H1 (cell line): ENCODE measurements around the gene ALKBH3. TPM values are rescaled to one million over a fixed set of nuclear protein-coding genes. Genes with fewer than 3 reads are reported as not detected.

Experiments used
- CTCF ChIA-PET: fragments of 300-600 bp; sonication (Branson Sonifier 250); formaldehyde crosslinking; loops from one replicate; lab custom pipeline; 2021; ENCODE audit not compliant: partially characterized antibody; lab: Charles Lee
- POLR2A ChIA-PET: fragments of 300-600 bp; sonication (Branson Sonifier 250); formaldehyde crosslinking; loops from one replicate; lab custom pipeline; 2021; ENCODE audit warnings: inconsistent platforms; ENCODE audit not compliant: partially characterized antibody; lab: Charles Lee
- DNase-seq, 2 experiments: peaks; one replicate each; pipeline versions ENCODE4 v3.0.0 to v3.0.0-alpha.2; 2010 to 2022; ENCODE audit warnings: low spot score in 2 of 2, low read depth in 1 of 2, mixed read lengths in 1 of 2
- FAIRE-seq: peaks from 2 replicates; lab custom pipeline; 2011; peaks lifted over from hg19 to GRCh38; lab: Jason Lieb, UNC
- H2AFZ ChIP-seq: 2 replicates; pipeline ENCODE4 v1.8.1; 2012; ENCODE audit warnings: low read length, inconsistent platforms
- H2AK5ac ChIP-seq: 2 replicates; pipeline ENCODE4 v1.6.1; 2013; ENCODE audit warnings: low read depth, low read length
- H2BK120ac ChIP-seq: replicated peaks from 2 replicates; pipeline ENCODE3; 2013; ENCODE audit warnings: low read depth, low read length, inconsistent platforms
- H2BK12ac ChIP-seq: 2 replicates; pipeline ENCODE4 v1.6.1; 2013; ENCODE audit warnings: low read depth, low read length
- H2BK15ac ChIP-seq: 2 replicates; pipeline ENCODE4 v1.6.1; 2013; ENCODE audit warnings: low read length
- H2BK20ac ChIP-seq: 2 replicates; pipeline ENCODE4 v1.6.1; 2013; ENCODE audit warnings: low read length
- H2BK5ac ChIP-seq: 2 replicates; pipeline ENCODE4 v1.6.1; 2013; ENCODE audit warnings: low read depth, low read length
- H3K14ac ChIP-seq: 2 replicates; pipeline ENCODE4 v1.6.1; 2013; ENCODE audit warnings: inconsistent platforms; ENCODE audit not compliant: insufficient read length
- H3K18ac ChIP-seq: 2 replicates; pipeline ENCODE4 v1.6.1; 2013; ENCODE audit warnings: low read length; ENCODE audit errors: extremely low read depth
- H3K23ac ChIP-seq: 2 replicates; pipeline ENCODE4 v1.6.1; 2013; ENCODE audit warnings: inconsistent platforms; ENCODE audit not compliant: insufficient read length
- H3K23me2 ChIP-seq: 2 replicates; pipeline ENCODE4 v1.6.1; 2013; ENCODE audit warnings: low read depth, low read length
- H3K27ac ChIP-seq: 2 replicates; pipeline ENCODE4 v1.6.1; 2011; ENCODE audit warnings: low read depth, low read length, inconsistent platforms
- H3K27me3 ChIP-seq, 4 experiments: replicated peaks in 1 of 4; 1 replicate in 1 of 4; 2 replicates in 3 of 4; pipeline versions ENCODE4 v1.6.1 to v1.8.1; 2011 to 2013; ENCODE audit warnings: low read length in 3 of 4, mild to moderate bottlenecking in 3 of 4, inconsistent platforms in 2 of 4, mixed read lengths in 2 of 4, moderate library complexity in 1 of 4; ENCODE audit not compliant: control insufficient read depth in 3 of 4, insufficient read depth in 3 of 4; ENCODE audit errors: extremely low read depth in 1 of 4
- H3K36me3 ChIP-seq, 4 experiments: 2 replicates each; pipeline versions ENCODE4 v1.6.1 to v1.8.1; 2011 to 2013; ENCODE audit warnings: mild to moderate bottlenecking in 4 of 4, low read length in 3 of 4, moderate library complexity in 2 of 4, control low read depth in 1 of 4, inconsistent platforms in 1 of 4; ENCODE audit not compliant: insufficient read depth in 4 of 4, control insufficient read depth in 2 of 4
- H3K4ac ChIP-seq: replicated peaks from 2 replicates; pipeline ENCODE3; 2013; ENCODE audit warnings: low read length, low read depth, mixed read lengths, inconsistent platforms; ENCODE audit not compliant: insufficient read length
- H3K4me1 ChIP-seq, 4 experiments: replicated peaks in 1 of 4; 1 replicate in 1 of 4; 2 replicates in 3 of 4; pipeline versions ENCODE4 v1.6.1 to v1.8.1; 2011 to 2013; ENCODE audit warnings: low read length in 3 of 4, inconsistent platforms in 2 of 4, mixed read lengths in 1 of 4; ENCODE audit not compliant: insufficient read depth in 4 of 4, control insufficient read depth in 3 of 4
- H3K4me2 ChIP-seq, 2 experiments: 2 replicates each; pipeline versions ENCODE4 v1.6.1 to v1.8.1; 2011 to 2013; ENCODE audit warnings: low read depth in 2 of 2, low read length in 2 of 2, control low read depth in 1 of 2, inconsistent platforms in 1 of 2, mild to moderate bottlenecking in 1 of 2; ENCODE audit not compliant: insufficient read depth in 1 of 2
- H3K4me3 ChIP-seq, 4 experiments: fragments of 200-600, 300-600 bp in 1 of 4; sonication (generic), shearing (Covaris generic), sonication (Bioruptor Twin) in 1 of 4; 2 replicates each; pipeline versions ENCODE4 v1.5.1 to v1.8.1; 2011 to 2016; ENCODE audit warnings: low read length in 4 of 4, low read depth in 3 of 4, control low read depth in 2 of 4, inconsistent platforms in 2 of 4, mild to moderate bottlenecking in 2 of 4, mixed read lengths in 1 of 4, moderate library complexity in 1 of 4; ENCODE audit not compliant: insufficient read depth in 2 of 4; ENCODE audit errors: extremely low read depth in 1 of 4
- H3K56ac ChIP-seq: replicated peaks from 2 replicates; pipeline ENCODE3; 2013; ENCODE audit warnings: low read depth, mild to moderate bottlenecking, mixed read lengths, low read length, inconsistent platforms; ENCODE audit not compliant: insufficient read length
- H3K79me1 ChIP-seq: 2 replicates; pipeline ENCODE4 v1.6.1; 2013; ENCODE audit warnings: low read depth, low read length, control low read depth
- H3K79me2 ChIP-seq, 2 experiments: 2 replicates each; pipeline versions ENCODE4 v1.6.1 to v1.8.1; 2012 to 2013; ENCODE audit warnings: low read length in 2 of 2, mild to moderate bottlenecking in 2 of 2, inconsistent platforms in 1 of 2; ENCODE audit not compliant: insufficient read depth in 2 of 2, control insufficient read depth in 1 of 2
- H3K9ac ChIP-seq, 4 experiments: replicated peaks in 1 of 4; 1 replicate in 1 of 4; 2 replicates in 3 of 4; pipeline versions ENCODE4 v1.6.1 to v1.8.1; 2011 to 2013; ENCODE audit warnings: low read depth in 3 of 4, low read length in 3 of 4, control low read depth in 2 of 4, mild to moderate bottlenecking in 2 of 4, moderate library complexity in 2 of 4, inconsistent platforms in 1 of 4; ENCODE audit errors: extremely low read depth in 1 of 4
- H3K9me3 ChIP-seq, 2 experiments: 2 replicates each; pipeline versions ENCODE4 v1.6.1 to v1.8.1; 2012 to 2013; ENCODE audit warnings: mild to moderate bottlenecking in 2 of 2, moderate library complexity in 2 of 2, control low read depth in 1 of 2, inconsistent platforms in 1 of 2, low read depth in 1 of 2, low read length in 1 of 2, mixed read lengths in 1 of 2; ENCODE audit not compliant: insufficient read depth in 2 of 2
- H4K20me1 ChIP-seq, 2 experiments: replicated peaks in 1 of 2; 2 replicates each; pipeline versions ENCODE3 to v1.8.1; 2011 to 2013; ENCODE audit warnings: inconsistent platforms in 2 of 2, low read length in 2 of 2, mild to moderate bottlenecking in 1 of 2; ENCODE audit not compliant: insufficient read depth in 2 of 2, control insufficient read depth in 1 of 2
- H4K5ac ChIP-seq: 2 replicates; pipeline ENCODE4 v1.6.1; 2013; ENCODE audit warnings: low read length, low read depth, mixed read lengths, inconsistent platforms; ENCODE audit not compliant: insufficient read length
- H4K8ac ChIP-seq: 2 replicates; pipeline ENCODE4 v1.8.0; 2013; ENCODE audit warnings: mild to moderate bottlenecking, moderate library complexity, low read length, inconsistent platforms; ENCODE audit not compliant: insufficient read depth; ENCODE audit errors: extremely low read depth
- H4K91ac ChIP-seq: replicated peaks from 2 replicates; pipeline ENCODE3; 2013; ENCODE audit warnings: low read length, mixed read lengths, inconsistent platforms; ENCODE audit not compliant: insufficient read length
- CEBPB ChIP-seq: IDR thresholded peaks from 2 replicates; pipeline ENCODE4 v1.6.1; 2012; ENCODE audit warnings: low read depth, low read length
- CHD2 ChIP-seq: IDR thresholded peaks from 2 replicates; pipeline ENCODE4 v1.6.1; 2012; ENCODE audit warnings: low read length, improper control_type of control experiment
- CTBP2 ChIP-seq: IDR thresholded peaks from 2 replicates; pipeline ENCODE4 v1.7.0; 2011; ENCODE audit warnings: borderline replicate concordance, mild to moderate bottlenecking, moderate library complexity, mixed read lengths, low read length; ENCODE audit not compliant: insufficient read depth, insufficient read length
- EGR1 ChIP-seq: IDR thresholded peaks from 2 replicates; pipeline ENCODE4 v1.6.1; 2011; ENCODE audit warnings: low read depth, low read length, borderline replicate concordance
- JUN ChIP-seq: IDR thresholded peaks from 2 replicates; pipeline ENCODE4 v1.6.1; 2011; ENCODE audit warnings: low read depth, mild to moderate bottlenecking, improper control_type of control experiment, low read length
- JUND ChIP-seq: IDR thresholded peaks from 2 replicates; pipeline ENCODE4 v1.6.1; 2011; ENCODE audit warnings: mild to moderate bottlenecking, improper control_type of control experiment, low read length
- SIN3A ChIP-seq, 2 experiments: IDR thresholded peaks in 1 of 2; conservative IDR thresholded peaks in 1 of 2; 2 replicates each; pipeline ENCODE4 v1.6.1; 2011 to 2012; ENCODE audit warnings: low read length in 2 of 2, improper control_type of control experiment in 1 of 2, low read depth in 1 of 2, mild to moderate bottlenecking in 1 of 2
- SP2 ChIP-seq: IDR thresholded peaks from 2 replicates; pipeline ENCODE4 v1.6.1; 2012; ENCODE audit warnings: mild to moderate bottlenecking, low read length, inconsistent platforms
- TAF7 ChIP-seq: optimal IDR thresholded peaks from 2 replicates; pipeline ENCODE3; 2011; ENCODE audit warnings: low read depth, mild to moderate bottlenecking, inconsistent platforms, low read length, moderate library complexity, borderline replicate concordance
- USF2 ChIP-seq: IDR thresholded peaks from 2 replicates; pipeline ENCODE4 v1.6.1; 2011; ENCODE audit warnings: low read length, improper control_type of control experiment
- YY1 ChIP-seq: IDR thresholded peaks from 2 replicates; pipeline ENCODE4 v1.6.1; 2011; ENCODE audit warnings: low read depth, mild to moderate bottlenecking, low read length
- WGBS, 2 experiments: shearing (Covaris generic) in 1 of 2; methylation state at CpG; one replicate each; pipeline versions ENCODE4 v1.1.6 to v1.1.7; 2013 to 2015; ENCODE audit warnings: low lambda C conversion rate in 2 of 2, mixed read lengths in 2 of 2, inconsistent platforms in 1 of 2, low coverage in 1 of 2, missing lambda C conversion rate in 1 of 2; ENCODE audit not compliant: insufficient replicate concordance in 2 of 2, insufficient coverage in 1 of 2, insufficient read length in 1 of 2; ENCODE audit errors: extremely low coverage in 1 of 2, missing lambda C conversion rate in 1 of 2; 5-methylcytosine and 5-hydroxymethylcytosine counted together
- polyA plus RNA-seq, 7 experiments: library from polyadenylated mRNA; depleted of rRNA in 3 of 7; stranded (reverse) in 5 of 7; unstranded in 2 of 7; fragments of >200 nt in 5 of 7; fragments of 200-250 nt in 2 of 7; gene quantifications; 1 replicate in 5 of 7; 2 replicates in 1 of 7; 4 replicates in 1 of 7; pipeline versions ENCODE4 v1.2.1 to v1.2.3, GENCODE V29; 2011 to 2013; ENCODE audit warnings: missing spikeins in 2 of 7, mixed read lengths in 2 of 7
- total RNA-seq: library from RNA; stranded (reverse); fragmentation: NEBNext Ultra II Directional; extraction: Animal tissue kit (Norgen Biotek cat#: 25700); gene quantifications from 2 replicates; pipeline ENCODE4 v1.2.1, GENCODE V29; 2021

The ALKBH3 gene
- total and polyA plus RNA-seq, 2 of the 8 experiments (the other 6 are each of a cell fraction or from before 2014, with no cell fraction given) = 10.5 to 11.4 TPM

- H3K4me3 ChIP-seq = no peak overlapping the region
- H2BK20ac ChIP-seq = no peak overlapping the region
- CTCF ChIA-PET = interaction anchor here (0.6 to 9.0 kb wide), 12 partner anchors 9 to 256 kb away, joined by 3 to 98 read pairs (median 8); partner anchors contain the start of gene C11orf96
- no peaks in the 10 kb centered on the region for H3K23me2 ChIP-seq
- H3K23ac ChIP-seq = no peak overlapping the region
- no peak overlapping the region for H2AK5ac ChIP-seq
- TF ChIP-seq SIN3A (conservative IDR thresholded peaks at IDR 0.05 in 1 of 2, IDR thresholded peaks at IDR 0.05 in 1 of 2; ENCODE audit: low read depth in 1 of 2, low read length in 2 of 2) (no peak), TAF7 (no peak), CTBP2 (no peak), USF2 (no peak), CHD2 (no peak), SP2 (no peak), JUN (no peak), YY1 (no peak), CEBPB (no peak), JUND (no peak), EGR1 (no peak)
- TF ChIP-seq, all 59 proteins: peak for 0
- Histone ChIP-seq H4K91ac (no peak overlapping the region), H3K27me3 (no peaks in the 10 kb centered on the region), H2BK120ac (no peak overlapping the region), H3K79me2 (no peaks in the 10 kb centered on the region), H3K27ac (no peak overlapping the region), H3K4me1 (peaks cover 2 to 22% (median 13%) of the 10 kb centered on the region in 4 experiments; a peak in 6 of 7 replicates), H3K56ac (no peak overlapping the region), H4K5ac (no peak overlapping the region), H3K14ac (no peak overlapping the region), H2BK5ac (no peak overlapping the region; the same call in 1 of the 2 replicates), H3K79me1 (no peaks in the 10 kb centered on the region), H3K36me3 (no peaks in the 10 kb centered on the region; a peak in 1 of 8 replicates), H4K20me1 (no peaks in the 10 kb centered on the region), H3K4ac (no peak overlapping the region), H3K9ac (no peak overlapping the region), H3K18ac (no peak overlapping the region), H2BK12ac (no peak overlapping the region), H2AFZ (no peak overlapping the region), H2BK15ac (no peak overlapping the region), H3K4me2 (no peak overlapping the region), H3K9me3 (no peaks in the 10 kb centered on the region), H4K8ac (no peak overlapping the region)
- DNase-seq = no peak
- no peak for FAIRE-seq
- POLR2A ChIA-PET = interaction anchor here (0.9 to 3.2 kb wide), 6 partner anchors 9 to 148 kb away, joined by 3 to 13 read pairs (median 4); partner anchors contain the start of gene C11orf96
- 82% methylated on average over 6 of the region's 6 CpGs; no CpG with 5 or more reads in 1 of the 2 experiments for whole genome bisulfite sequencing, 2 experiments
These were observed 42.2 kb downstream of the ALKBH3 start for GRCh38 chr11:43922744-43923405.
